Naive B cell (primary cell): ENCODE results near the gene FTO. TPM values are rescaled to one million over a fixed set of nuclear protein-coding genes. Genes with fewer than 3 reads are reported as not detected.
"Not testable (repeated sequence)": the region's sequence is repeated elsewhere in the genome, so short reads cannot be mapped to it uniquely, and the experiment has no call there.

Experiments used
- ATAC-seq, 2 donors: fragments of 150-1000 bp; cut with Tn5 transposase; 2 replicates each; pipeline ENCODE4 v1.10.0; 2021; ENCODE audit warnings: low read depth in 2 of 2, mild to moderate bottlenecking in 2 of 2, moderate library complexity in 2 of 2
- DNase-seq: peaks from one replicate; pipeline ENCODE4 v3.0.0; 2022
- H3K27ac Mint-ChIP-seq, 6 donors: one replicate each; pipeline ENCODE4 v1.8.0; 2020 to 2022; ENCODE audit warnings: mild to moderate bottlenecking in 6 of 6, mixed read lengths in 6 of 6, moderate library complexity in 5 of 6, inconsistent platforms in 2 of 6
- H3K27me3 Mint-ChIP-seq, 3 donors: one replicate each; pipeline ENCODE4 v1.8.0; 2021 to 2022; ENCODE audit warnings: mixed read lengths in 3 of 3, mild to moderate bottlenecking in 1 of 3
- H3K36me3 Mint-ChIP-seq, 2 donors: one replicate each; pipeline ENCODE4 v1.8.0; 2020 to 2022; ENCODE audit warnings: mixed read lengths in 2 of 2, inconsistent platforms in 1 of 2, mild to moderate bottlenecking in 1 of 2
- H3K4me1 Mint-ChIP-seq, 3 donors: one replicate each; pipeline ENCODE4 v1.8.0; 2020 to 2022; ENCODE audit warnings: mixed read lengths in 3 of 3, inconsistent platforms in 1 of 3, mild to moderate bottlenecking in 1 of 3, moderate library complexity in 1 of 3
- H3K4me3 Mint-ChIP-seq, 8 donors: one replicate each; pipeline ENCODE4 v1.8.0; 2020 to 2022; ENCODE audit warnings: mild to moderate bottlenecking in 8 of 8, mixed read lengths in 8 of 8, moderate library complexity in 8 of 8, inconsistent platforms in 2 of 8
- H3K9me3 Mint-ChIP-seq, 7 donors: one replicate each; pipeline ENCODE4 v1.8.0; 2020 to 2022; ENCODE audit warnings: mixed read lengths in 7 of 7, mild to moderate bottlenecking in 5 of 7, inconsistent platforms in 2 of 7, moderate library complexity in 1 of 7
- polyA plus RNA-seq, 6 donors: library from polyadenylated mRNA; unstranded; fragments of 300-500 nt; fragmentation: Illumina TruSeq; gene quantifications; one replicate each; pipeline ENCODE4 v1.2.3, GENCODE V29; 2021; ENCODE audit warnings: low read depth in 6 of 6

FTO gene
- polyA plus RNA-seq, 6 donors from 2014 or later = 64.7 to 89.0 (median 79.6) TPM

GRCh38 chr16:54181683-54182329 lies 477.9 kb downstream of the FTO start:
- not testable (repeated sequence) for H3K36me3 Mint-ChIP-seq, H3K4me1 Mint-ChIP-seq, ATAC-seq, H3K4me3 Mint-ChIP-seq, DNase-seq
- Mint-ChIP-seq H3K27me3 (peaks cover 15 to 29% (median 18%) of the 10 kb centered on the region in 3 donors), H3K9me3 (peaks cover 3 to 11% (median 6%) of the 10 kb centered on the region in 7 donors), H3K27ac (peak overlapping the region in 1 of 6 donors; percentile 35)

- Mint-ChIP-seq H3K4me1 (no peaks in the 10 kb centered on the region), H3K36me3 (no peaks in the 10 kb centered on the region), H3K27ac (no peak overlapping the region), H3K27me3 (peaks cover 7 to 30% (median 15%) of the 10 kb centered on the region in 3 donors), H3K4me3 (no peak overlapping the region), H3K9me3 (peaks cover 0 to 15% (median 6%) of the 10 kb centered on the region in 7 donors)
- ATAC-seq (no peak), DNase-seq (no peak)
These were observed 481.1 kb downstream of the FTO start for GRCh38 chr16:54185045-54185444.

- Mint-ChIP-seq H3K36me3 (peaks cover 0 to 10% of the 10 kb centered on the region in 2 donors), H3K27me3 (peaks cover 4 to 51% (median 39%) of the 10 kb centered on the region in 3 donors), H3K27ac (no peak overlapping the region), H3K9me3 (peaks cover 5 to 27% (median 14%) of the 10 kb centered on the region in 7 donors), H3K4me1 (peaks cover 0 to 4% (median 0%) of the 10 kb centered on the region in 3 donors), H3K4me3 (no peak overlapping the region)
- DNase-seq = no peak
- no peak for ATAC-seq
These were observed 487.2 kb downstream of the FTO start for GRCh38 chr16:54191163-54191562.

GRCh38 chr16:54191592-54191991 lies 487.6 kb downstream of the FTO start:
- peaks cover 0 to 4% (median 0%) of the 10 kb centered on the region in 3 donors for H3K4me1 Mint-ChIP-seq
- no peak overlapping the region for H3K4me3 Mint-ChIP-seq
- ATAC-seq (no peak), DNase-seq (no peak)
- no peak overlapping the region for H3K27ac Mint-ChIP-seq
- H3K27me3 Mint-ChIP-seq = peaks cover 4 to 48% (median 39%) of the 10 kb centered on the region in 3 donors
- peaks cover 5 to 25% (median 14%) of the 10 kb centered on the region in 7 donors for H3K9me3 Mint-ChIP-seq
- H3K36me3 Mint-ChIP-seq = peaks cover 0 to 10% of the 10 kb centered on the region in 2 donors

GRCh38 chr16:54193013-54193664 lies 489.2 kb downstream of the FTO start:
- H3K27me3 Mint-ChIP-seq = peaks cover 9 to 38% (median 28%) of the 10 kb centered on the region in 3 donors
- H3K36me3 Mint-ChIP-seq = peaks cover 0 to 10% of the 10 kb centered on the region in 2 donors
- DNase-seq = no peak
- no peak overlapping the region for H3K27ac Mint-ChIP-seq
- H3K9me3 Mint-ChIP-seq = peaks cover 5 to 24% (median 14%) of the 10 kb centered on the region in 7 donors
- H3K4me1 Mint-ChIP-seq = peaks cover 0 to 4% (median 0%) of the 10 kb centered on the region in 3 donors
- H3K4me3 Mint-ChIP-seq = no peak overlapping the region
- ATAC-seq = no peak

GRCh38 chr16:54193665-54194333 lies 489.8 kb downstream of the FTO start:
- Mint-ChIP-seq H3K9me3 (peaks cover 5 to 24% (median 14%) of the 10 kb centered on the region in 7 donors), H3K27me3 (peaks cover 9 to 38% (median 24%) of the 10 kb centered on the region in 3 donors), H3K36me3 (peaks cover 0 to 10% of the 10 kb centered on the region in 2 donors), H3K27ac (no peak overlapping the region), H3K4me3 (no peak overlapping the region), H3K4me1 (peaks cover 0 to 4% (median 0%) of the 10 kb centered on the region in 3 donors)
- ATAC-seq (no peak), DNase-seq (no peak)

- Mint-ChIP-seq H3K36me3 (peaks cover 0 to 10% of the 10 kb centered on the region in 2 donors), H3K27ac (no peak overlapping the region), H3K9me3 (peaks cover 5 to 29% (median 14%) of the 10 kb centered on the region in 7 donors), H3K4me3 (no peak overlapping the region), H3K4me1 (peaks cover 0 to 4% (median 0%) of the 10 kb centered on the region in 3 donors), H3K27me3 (peaks cover 9 to 38% (median 24%) of the 10 kb centered on the region in 3 donors)
- ATAC-seq (no peak), DNase-seq (no peak)
These were observed 490.4 kb downstream of the FTO start for GRCh38 chr16:54194334-54194743.

- no peak overlapping the region for H3K4me3 Mint-ChIP-seq
- H3K4me1 Mint-ChIP-seq = peaks cover 0 to 4% (median 0%) of the 10 kb centered on the region in 3 donors
- no peak for ATAC-seq
- DNase-seq = no peak
- peaks cover 0 to 17% (median 7%) of the 10 kb centered on the region in 7 donors for H3K9me3 Mint-ChIP-seq
- H3K27ac Mint-ChIP-seq = no peak overlapping the region
- no peaks in the 10 kb centered on the region for H3K36me3 Mint-ChIP-seq
- peaks cover 4 to 14% (median 13%) of the 10 kb centered on the region in 3 donors for H3K27me3 Mint-ChIP-seq
These were observed 493.8 kb downstream of the FTO start for GRCh38 chr16:54197758-54198157.

GRCh38 chr16:54199487-54200160 lies 495.7 kb downstream of the FTO start:
- Mint-ChIP-seq H3K4me3 (no peak overlapping the region), H3K27me3 (peaks cover 3 to 4% (median 4%) of the 10 kb centered on the region in 3 donors), H3K27ac (no peak overlapping the region), H3K9me3 (peaks cover 0 to 15% (median 5%) of the 10 kb centered on the region in 7 donors), H3K4me1 (no peaks in the 10 kb centered on the region), H3K36me3 (no peaks in the 10 kb centered on the region)
- ATAC-seq (no peak), DNase-seq (no peak)

- no peak overlapping the region for H3K4me3 Mint-ChIP-seq
- DNase-seq = no peak
- no peaks in the 10 kb centered on the region for H3K36me3 Mint-ChIP-seq
- H3K9me3 Mint-ChIP-seq = peaks cover 0 to 12% (median 5%) of the 10 kb centered on the region in 7 donors
- ATAC-seq = no peak
- no peak overlapping the region for H3K27ac Mint-ChIP-seq
- peaks cover 0 to 4% (median 0%) of the 10 kb centered on the region in 3 donors for H3K27me3 Mint-ChIP-seq
- no peaks in the 10 kb centered on the region for H3K4me1 Mint-ChIP-seq
These were observed 496.2 kb downstream of the FTO start for GRCh38 chr16:54200161-54200534.

GRCh38 chr16:54200720-54201119 lies 496.8 kb downstream of the FTO start:
- peaks cover 0 to 12% (median 5%) of the 10 kb centered on the region in 7 donors for H3K9me3 Mint-ChIP-seq
- ATAC-seq = no peak
- peak overlapping the region in 1 of 6 donors; percentile 12 for H3K27ac Mint-ChIP-seq
- H3K4me1 Mint-ChIP-seq = no peaks in the 10 kb centered on the region
- no peaks in the 10 kb centered on the region for H3K36me3 Mint-ChIP-seq
- H3K27me3 Mint-ChIP-seq = peaks cover 0 to 4% (median 0%) of the 10 kb centered on the region in 3 donors
- DNase-seq = no peak
- H3K4me3 Mint-ChIP-seq = peak overlapping the region in 1 of 8 donors; percentile 65

GRCh38 chr16:54201200-54201599 lies 497.2 kb downstream of the FTO start:
- Mint-ChIP-seq H3K4me3 (no peak overlapping the region), H3K9me3 (peaks cover 0 to 12% (median 5%) of the 10 kb centered on the region in 7 donors), H3K36me3 (no peaks in the 10 kb centered on the region), H3K27me3 (peaks cover 0 to 4% (median 0%) of the 10 kb centered on the region in 3 donors), H3K4me1 (no peaks in the 10 kb centered on the region), H3K27ac (no peak overlapping the region)
- DNase-seq = no peak
- no peak for ATAC-seq
